HCT116 (cell line): ENCODE results near the gene ACAD8. TPM values are rescaled to one million over a fixed set of nuclear protein-coding genes. Genes with fewer than 3 reads are reported as not detected.

Experiments
- ATAC-seq: fragments of 200-7000 bp; cut with Tn5 transposase; 2 replicates; pipeline ENCODE4 v1.9.1; 2020; ENCODE audit warnings: mild to moderate bottlenecking, moderate library complexity
- BruUV-seq: library from RNA; stranded (reverse); fragments of 400-500 nt; replicated peaks from 2 replicates; lab custom pipeline; 2021; lab: Mats Ljungman, UMichigan
- CTCF ChIA-PET: fragments of 300-600 bp; sonication (Branson Sonifier 250); formaldehyde crosslinking; loops from one replicate; lab custom pipeline; 2021; ENCODE audit warnings: antibody characterized with exemption; lab: Charles Lee
- POLR2A ChIA-PET: fragments of 300-600, 350-600 bp; sonication (Branson Sonifier 250); formaldehyde crosslinking; loops from one replicate; lab custom pipeline; 2021; ENCODE audit warnings: antibody characterized with exemption; lab: Charles Lee
- RAD21 ChIA-PET, 2 experiments: fragments of 300-600 bp; sonication (Branson Sonifier 250); formaldehyde crosslinking; loops; one replicate each; lab custom pipeline; 2023; ENCODE audit warnings: low total read pairs in 2 of 2; ENCODE audit not compliant: uncharacterized antibody in 2 of 2, unreplicated experiment in 2 of 2, low non-redundant PET in 1 of 2; lab: Charles Lee
- DNase-seq: peaks from one replicate; pipeline ENCODE4 v3.0.0-alpha.2; 2010; ENCODE audit warnings: low read depth, low spot score
- H2AFZ ChIP-seq: fragments of 200-600 bp; shearing (Covaris generic), sonication (generic); 2 replicates; pipeline ENCODE4 v1.6.1; 2017; ENCODE audit warnings: low read depth, mixed run types, mixed read lengths, antibody characterized with exemption, low read length; ENCODE audit not compliant: poor library complexity, severe bottlenecking
- H3K27ac ChIP-seq: 2 replicates; pipeline ENCODE4 v1.5.1; 2012; ENCODE audit warnings: low read depth, low read length
- H3K27me3 ChIP-seq: fragments of 200-600 bp; sonication (generic); 2 replicates; pipeline ENCODE4 v1.6.1; 2016; ENCODE audit warnings: mixed run types, low read length, mixed read lengths; ENCODE audit not compliant: insufficient read depth
- H3K36me3 ChIP-seq, 2 experiments: fragments of 200-500 bp in 1 of 2; fragments of 200-600 bp in 1 of 2; sonication (Bioruptor generic) in 1 of 2; sonication (generic) in 1 of 2; 2 replicates each; pipeline versions ENCODE4 v1.5.1 to v1.6.1; 2014 to 2016; ENCODE audit warnings: low read length in 2 of 2, inconsistent platforms in 1 of 2, mixed read lengths in 1 of 2, mixed run types in 1 of 2; ENCODE audit not compliant: insufficient read depth in 2 of 2, control insufficient read depth in 1 of 2
- H3K4me1 ChIP-seq, 2 experiments: fragments of 200-600 bp in 1 of 2; sonication (generic) in 1 of 2; 2 replicates each; pipeline versions ENCODE4 v1.5.1 to v1.6.1; 2012 to 2017; ENCODE audit warnings: low read length in 2 of 2, inconsistent platforms in 1 of 2, mild to moderate bottlenecking in 1 of 2, mixed read lengths in 1 of 2, mixed run types in 1 of 2, moderate library complexity in 1 of 2; ENCODE audit not compliant: insufficient read depth in 2 of 2, control insufficient read depth in 1 of 2
- H3K4me2 ChIP-seq: fragments of 200-600 bp; sonication (generic); 2 replicates; pipeline ENCODE4 v1.6.1; 2017; ENCODE audit warnings: mixed run types, low read length, mixed read lengths
- H3K4me3 ChIP-seq, 2 experiments: fragments of 200-600 bp in 1 of 2; sonication (generic) in 1 of 2; replicated peaks in 1 of 2; 2 replicates each; pipeline ENCODE4 v1.5.1; 2011 to 2016; ENCODE audit warnings: low read length in 2 of 2, control low read depth in 1 of 2, low read depth in 1 of 2, mild to moderate bottlenecking in 1 of 2, mixed read lengths in 1 of 2, mixed run types in 1 of 2
- H3K79me2 ChIP-seq: fragments of 200-600 bp; sonication (generic); 2 replicates; pipeline ENCODE4 v1.6.1; 2017; ENCODE audit warnings: mild to moderate bottlenecking, mixed run types, low read length, moderate library complexity, mixed read lengths; ENCODE audit not compliant: insufficient read depth
- H3K9ac ChIP-seq: fragments of 200-600 bp; sonication (generic); 2 replicates; pipeline ENCODE4 v1.6.1; 2016; ENCODE audit warnings: low read length, mixed read lengths
- H3K9me2 ChIP-seq: fragments of 200-600 bp; sonication (generic), shearing (Covaris generic); 2 replicates; pipeline ENCODE4 v1.6.1; 2017; ENCODE audit warnings: mixed run types, mild to moderate bottlenecking, moderate library complexity; ENCODE audit not compliant: insufficient read depth
- H3K9me3 ChIP-seq, 2 experiments: fragments of 200-500 bp in 1 of 2; fragments of 200-600 bp in 1 of 2; sonication (Bioruptor generic) in 1 of 2; sonication (generic) in 1 of 2; 2 replicates each; pipeline ENCODE4 v1.6.1; 2014 to 2017; ENCODE audit warnings: low read length in 2 of 2, mixed read lengths in 2 of 2, inconsistent platforms in 1 of 2, low read depth in 1 of 2, mild to moderate bottlenecking in 1 of 2, mixed run types in 1 of 2, moderate library complexity in 1 of 2; ENCODE audit not compliant: control insufficient read depth in 1 of 2, insufficient read depth in 1 of 2
- H4K20me1 ChIP-seq: fragments of 200-600 bp; sonication (generic), shearing (Covaris generic); 2 replicates; pipeline ENCODE4 v1.6.1; 2017; ENCODE audit warnings: mixed run types, mild to moderate bottlenecking, moderate library complexity; ENCODE audit not compliant: insufficient read depth
- CBX3 ChIP-seq: IDR thresholded peaks from 2 replicates; pipeline ENCODE4 v1.6.1; 2012; ENCODE audit warnings: low read depth
- CEBPB ChIP-seq: IDR thresholded peaks from 2 replicates; pipeline ENCODE4 v1.6.1; 2012; ENCODE audit warnings: low read depth
- CTCF ChIP-seq, 3 experiments: fragments of 200-600 bp in 1 of 3; sonication (generic) in 1 of 3; IDR thresholded peaks in 2 of 3; conservative IDR thresholded peaks in 1 of 3; 2 replicates each; pipeline ENCODE4 v1.5.1; 2012 to 2017; ENCODE audit warnings: low read depth in 2 of 3, low read length in 2 of 3, antibody characterized with exemption in 1 of 3, borderline replicate concordance in 1 of 3, control low read depth in 1 of 3, mild to moderate bottlenecking in 1 of 3, mixed read lengths in 1 of 3, mixed run types in 1 of 3, moderate library complexity in 1 of 3; ENCODE audit not compliant: insufficient read depth in 1 of 3
- EGR1 ChIP-seq: IDR thresholded peaks from 2 replicates; pipeline ENCODE4 v1.6.1; 2012; ENCODE audit warnings: low read depth
- EZH2 ChIP-seq: fragments of 200-600 bp; sonication (generic); IDR thresholded peaks from 2 replicates; pipeline ENCODE4 v1.6.1; 2017; ENCODE audit warnings: antibody characterized with exemption, mixed run types
- EZH2phosphoT487 ChIP-seq: fragments of 200-600 bp; IDR thresholded peaks from 2 replicates; pipeline ENCODE4 v1.6.1; 2018; ENCODE audit warnings: antibody characterized with exemption, borderline replicate concordance
- FOSL1 ChIP-seq: IDR thresholded peaks from 2 replicates; pipeline ENCODE4 v1.6.1; 2012; ENCODE audit warnings: low read depth
- JUND ChIP-seq: IDR thresholded peaks from 2 replicates; pipeline ENCODE4 v1.6.1; 2012
- POLR2AphosphoS5 ChIP-seq: IDR thresholded peaks from 2 replicates; pipeline ENCODE4 v1.6.1; 2011; ENCODE audit warnings: mild to moderate bottlenecking, low read depth, low read length, moderate library complexity
- RAD21 ChIP-seq: IDR thresholded peaks from 2 replicates; pipeline ENCODE4 v1.6.1; 2012; ENCODE audit warnings: low read depth, mild to moderate bottlenecking
- SIN3A ChIP-seq: IDR thresholded peaks from 2 replicates; pipeline ENCODE4 v1.6.1; 2012; ENCODE audit warnings: low read depth
- SP1 ChIP-seq: IDR thresholded peaks from 2 replicates; pipeline ENCODE4 v1.6.1; 2012; ENCODE audit warnings: low read depth
- SRF ChIP-seq: IDR thresholded peaks from 2 replicates; pipeline ENCODE4 v1.6.1; 2012; ENCODE audit warnings: low read depth
- TCF7L2 ChIP-seq: IDR thresholded peaks from 2 replicates; pipeline ENCODE4 v1.7.0; 2011; ENCODE audit warnings: borderline replicate concordance, inconsistent platforms; ENCODE audit not compliant: insufficient read depth, insufficient read length; ENCODE audit errors: extremely low read depth
- YY1 ChIP-seq: IDR thresholded peaks from 2 replicates; pipeline ENCODE4 v1.6.1; 2011; ENCODE audit warnings: low read length, low read depth, moderate library complexity, mild to moderate bottlenecking; ENCODE audit not compliant: insufficient replicate concordance; ENCODE audit errors: extremely low read depth
- ZBTB33 ChIP-seq: IDR thresholded peaks from 2 replicates; pipeline ENCODE4 v1.6.1; 2011; ENCODE audit warnings: mild to moderate bottlenecking, low read length, moderate library complexity; ENCODE audit not compliant: insufficient replicate concordance; ENCODE audit errors: extremely low read depth
- ZFX ChIP-seq: fragments of 450-650 bp; IDR thresholded peaks from 2 replicates; pipeline ENCODE4 v1.6.1; 2017
- ZNF274 ChIP-seq: fragments of 200-500 bp; sonication (Bioruptor generic); IDR thresholded peaks from 2 replicates; pipeline ENCODE4 v1.6.1; 2014; ENCODE audit warnings: mild to moderate bottlenecking, low read depth, low read length, inconsistent platforms
- intact Hi-C: fragments of 100-400 bp; cut with micrococcal nuclease; formaldehyde crosslinking; loops from 2 replicates; pipeline ENCODE4 v1.10.0; 2022
- total RNA-seq: library from RNA; stranded (reverse); gene quantifications from one replicate; pipeline ENCODE4 v1.2.1, GENCODE V29; 2021; ENCODE audit not compliant: unreplicated experiment
- TF ChIP-seq, protein P1 (sequence below): IDR thresholded peaks from 2 replicates; pipeline ENCODE4 v1.6.1; 2012
- TF ChIP-seq, protein P2 (sequence below): IDR thresholded peaks from 2 replicates; pipeline ENCODE4 v1.6.1; 2012

ACAD8 gene
- total RNA-seq, 1 experiment from 2014 or later = 21.0 TPM

GRCh38 chr11:134267966-134268365 is 14.6 kb downstream of the ACAD8 start:
- Histone ChIP-seq H3K9me3 (no peaks in the 10 kb centered on the region), H3K9ac (no peak overlapping the region), H3K4me3 (no peak overlapping the region), H3K4me1 (no peaks in the 10 kb centered on the region), H3K27me3 (no peaks in the 10 kb centered on the region), H4K20me1 (no peaks in the 10 kb centered on the region), H3K9me2 (no peaks in the 10 kb centered on the region), H3K79me2 (no peaks in the 10 kb centered on the region), H3K27ac (no peak overlapping the region), H3K4me2 (no peak overlapping the region), H2AFZ (no peak overlapping the region), H3K36me3 (peaks cover 0 to 2% of the 10 kb centered on the region in 2 experiments; a peak in 1 of 4 replicates)
- ATAC-seq (no peak), DNase-seq (no peak)
- intact Hi-C loops = no loop called here
- CTCF ChIA-PET = no interaction called here
- POLR2A ChIA-PET = no interaction called here
- RAD21 ChIA-PET = no interaction called here
- no TSS peak for BruUV-seq
- TF ChIP-seq, protein P1, sequence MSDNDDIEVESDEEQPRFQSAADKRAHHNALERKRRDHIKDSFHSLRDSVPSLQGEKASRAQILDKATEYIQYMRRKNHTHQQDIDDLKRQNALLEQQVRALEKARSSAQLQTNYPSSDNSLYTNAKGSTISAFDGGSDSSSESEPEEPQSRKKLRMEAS = no peak
- TF ChIP-seq EGR1 (no peak), SP1 (no peak), SIN3A (no peak), CEBPB (no peak), EZH2 (no peak), YY1 (no peak), POLR2AphosphoS5 (no peak), FOSL1 (no peak), ZBTB33 (no peak), JUND (no peak), ZNF274 (no peak), CBX3 (no peak), SRF (no peak), CTCF (IDR thresholded peaks at IDR 0.05 in 2 of 3, conservative IDR thresholded peaks at IDR 0.05 in 1 of 3; ENCODE audit: borderline replicate concordance in 1 of 3, insufficient read depth in 1 of 3, low read depth in 2 of 3, low read length in 2 of 3) (no peak), ZFX (no peak), EZH2phosphoT487 (no peak), RAD21 (no peak), TCF7L2 (no peak)
- TF ChIP-seq, protein P2, sequence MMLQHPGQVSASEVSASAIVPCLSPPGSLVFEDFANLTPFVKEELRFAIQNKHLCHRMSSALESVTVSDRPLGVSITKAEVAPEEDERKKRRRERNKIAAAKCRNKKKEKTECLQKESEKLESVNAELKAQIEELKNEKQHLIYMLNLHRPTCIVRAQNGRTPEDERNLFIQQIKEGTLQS = no peak
